Astrocyte of the spinal cord (primary cell): Measurements from ENCODE around the gene BFSP1.

Source experiments
- DNase-seq: peaks from one replicate; pipeline ENCODE4 v3.0.0; 2011; ENCODE audit warnings: low read depth, low spot score
- H3K4me3 ChIP-seq: 2 replicates; pipeline ENCODE4 v1.5.1; 2011; ENCODE audit warnings: low read depth, mild to moderate bottlenecking, low read length, moderate library complexity
- CTCF ChIP-seq: IDR thresholded peaks from 2 replicates; pipeline ENCODE4 v1.5.1; 2012; ENCODE audit warnings: low read depth, mild to moderate bottlenecking, low read length, inconsistent platforms
- in situ Hi-C: cut with HindIII; loops from 2 replicates; pipeline ENCODE4 v1.10.0; 2017; ENCODE audit warnings: low sequenced_read_pairs

BFSP1 gene

GRCh38 chr20:17456279-17456678 lies 74.9 kb downstream of the BFSP1 start:
- DNase-seq: no peak
- no peak for TF ChIP-seq CTCF
- in situ Hi-C loops: no loop called here
- H3K4me3 ChIP-seq: no peak overlapping the region

GRCh38 chr20:17453592-17453991 lies 77.6 kb downstream of the BFSP1 start:
- DNase-seq: no peak
- in situ Hi-C loops: no loop called here
- H3K4me3 ChIP-seq: no peak overlapping the region
- TF ChIP-seq CTCF: no peak

- TF ChIP-seq CTCF: no peak
- no peak for DNase-seq
- H3K4me3 ChIP-seq: no peak overlapping the region
- in situ Hi-C loops: no loop called here
Observed at GRCh38 chr20:17452441-17452840, 78.7 kb downstream of the BFSP1 start.

- DNase-seq: no peak
- no peak for TF ChIP-seq CTCF
- H3K4me3 ChIP-seq: no peak overlapping the region
- in situ Hi-C loops: loop anchor here (25.0 kb wide), 1 partner anchor 637 kb away; no protein-coding TSS in a partner anchor
Observed at GRCh38 chr20:17449031-17449430, 82.1 kb downstream of the BFSP1 start.

- in situ Hi-C loops: loop anchor here (25.0 kb wide), 1 partner anchor 636 kb away; no protein-coding TSS in a partner anchor
- H3K4me3 ChIP-seq: no peak overlapping the region
- DNase-seq: no peak
- TF ChIP-seq CTCF: no peak
Observed at GRCh38 chr20:17448071-17448470, 83.1 kb downstream of the BFSP1 start.

GRCh38 chr20:17446171-17446570 lies 85.0 kb downstream of the BFSP1 start:
- DNase-seq: no peak

More at GRCh38 chr20:17446171-17446570, 85.0 kb downstream of the BFSP1 start:
- no peak overlapping the region for H3K4me3 ChIP-seq
- no peak for TF ChIP-seq CTCF
- in situ Hi-C loops: loop anchor here (25.0 kb wide), 1 partner anchor 634 kb away; no protein-coding TSS in a partner anchor
